PC-3 (cell line): Measurements from ENCODE around the gene IMP3. TPM values are rescaled to one million over a fixed set of nuclear protein-coding genes. Genes with fewer than 3 reads are reported as not detected.

Experiments used
- ATAC-seq: fragments of 200-7000 bp; cut with Tn5 transposase; 2 replicates; pipeline ENCODE4 v1.9.1; 2020; ENCODE audit warnings: mild to moderate bottlenecking, moderate library complexity
- BruUV-seq: library from RNA; stranded (reverse); fragments of 400-500 nt; replicated peaks from 2 replicates; lab custom pipeline; 2021; lab: Mats Ljungman, UMichigan
- CTCF ChIA-PET: fragments of 300-600 bp; sonication (Branson Sonifier 250); formaldehyde crosslinking; loops from one replicate; lab custom pipeline; 2022; ENCODE audit warnings: antibody characterized with exemption; lab: Charles Lee
- POLR2A ChIA-PET: fragments of 300-600 bp; sonication (Branson Sonifier 250); formaldehyde crosslinking; loops from one replicate; lab custom pipeline; 2022; ENCODE audit warnings: antibody characterized with exemption; ENCODE audit not compliant: unreplicated experiment; lab: Charles Lee
- DNase-seq: peaks from one replicate; pipeline ENCODE4 v3.0.0-alpha.2; 2015
- H2AFZ ChIP-seq: fragments of 300-600 bp; sonication (generic); 2 replicates; pipeline ENCODE4 v1.6.0; 2016; ENCODE audit warnings: antibody characterized with exemption, low read length
- H3F3A ChIP-seq: fragments of 300-600 bp; sonication (generic); one replicate; pipeline ENCODE4 v1.6.0; 2017; ENCODE audit warnings: antibody characterized with exemption, low read length, control low read depth, mild to moderate bottlenecking; ENCODE audit not compliant: unreplicated experiment
- H3K27ac ChIP-seq: fragments of 300-600 bp; sonication (generic); 2 replicates; pipeline ENCODE4 v1.5.1; 2016; ENCODE audit warnings: mild to moderate bottlenecking, low read length
- H3K27me3 ChIP-seq: fragments of 300-600 bp; sonication (generic); 2 replicates; pipeline ENCODE4 v1.6.1; 2016; ENCODE audit warnings: low read length, mixed read lengths
- H3K36me3 ChIP-seq: fragments of 300-600 bp; sonication (generic); 2 replicates; pipeline ENCODE4 v1.6.1; 2016; ENCODE audit warnings: low read depth, mixed run types, low read length, mixed read lengths
- H3K4me1 ChIP-seq: fragments of 300-600 bp; sonication (generic); 2 replicates; pipeline ENCODE4 v1.5.1; 2016; ENCODE audit warnings: low read length; ENCODE audit not compliant: insufficient read depth
- H3K4me2 ChIP-seq: fragments of 300-600 bp; sonication (generic); 2 replicates; pipeline ENCODE4 v1.6.0; 2016; ENCODE audit warnings: low read length
- H3K4me3 ChIP-seq: fragments of 300-600 bp; sonication (generic); 2 replicates; pipeline ENCODE4 v1.5.1; 2016; ENCODE audit warnings: mild to moderate bottlenecking, low read length, mixed read lengths
- H3K79me2 ChIP-seq: fragments of 300-600 bp; sonication (generic); 2 replicates; pipeline ENCODE4 v1.6.1; 2017; ENCODE audit warnings: low read length, mixed read lengths
- H3K9ac ChIP-seq: fragments of 300-600 bp; sonication (generic); 2 replicates; pipeline ENCODE4 v1.6.0; 2016; ENCODE audit warnings: mild to moderate bottlenecking, low read length
- H3K9me2 ChIP-seq: fragments of 300-600 bp; sonication (generic); replicated peaks from 2 replicates; pipeline ENCODE4 v1.6.1; 2016; ENCODE audit warnings: mixed run types, low read length, mixed read lengths
- H3K9me3 ChIP-seq: fragments of 300-600 bp; sonication (generic); 2 replicates; pipeline ENCODE4 v1.6.1; 2016; ENCODE audit warnings: low read length, mixed read lengths
- H4K20me1 ChIP-seq: fragments of 300-600 bp; sonication (generic); 2 replicates; pipeline ENCODE4 v1.6.1; 2016; ENCODE audit warnings: low read length, mixed read lengths
- EZH2 ChIP-seq: fragments of 300-600 bp; sonication (generic); IDR thresholded peaks from one replicate; pipeline ENCODE4 v1.6.1; 2017; ENCODE audit warnings: antibody characterized with exemption, mild to moderate bottlenecking, low read length; ENCODE audit not compliant: unreplicated experiment
- EZH2phosphoT487 ChIP-seq: fragments of 300-600 bp; sonication (generic); IDR thresholded peaks from 2 replicates; pipeline ENCODE4 v1.6.1; 2018; ENCODE audit warnings: mild to moderate bottlenecking, antibody characterized with exemption, low read length, borderline replicate concordance
- intact Hi-C: fragments of 100-400 bp; cut with micrococcal nuclease; formaldehyde crosslinking; loops from 2 replicates; pipeline ENCODE4 v1.9.0; 2023
- total RNA-seq: library from RNA; depleted of rRNA; stranded (reverse); fragments of >200 nt; gene quantifications from 2 replicates; pipeline ENCODE4 v1.2.3, GENCODE V29; 2014
- TF ChIP-seq, protein P1 (sequence below): fragments of 300-600 bp; sonication (generic); conservative IDR thresholded peaks from 2 replicates; pipeline ENCODE4 v1.5.1; 2017; ENCODE audit warnings: antibody characterized with exemption, low read depth, mild to moderate bottlenecking, low read length

The IMP3 gene
- total RNA-seq, 1 experiment from 2014 or later = 95.4 TPM

DNA sequence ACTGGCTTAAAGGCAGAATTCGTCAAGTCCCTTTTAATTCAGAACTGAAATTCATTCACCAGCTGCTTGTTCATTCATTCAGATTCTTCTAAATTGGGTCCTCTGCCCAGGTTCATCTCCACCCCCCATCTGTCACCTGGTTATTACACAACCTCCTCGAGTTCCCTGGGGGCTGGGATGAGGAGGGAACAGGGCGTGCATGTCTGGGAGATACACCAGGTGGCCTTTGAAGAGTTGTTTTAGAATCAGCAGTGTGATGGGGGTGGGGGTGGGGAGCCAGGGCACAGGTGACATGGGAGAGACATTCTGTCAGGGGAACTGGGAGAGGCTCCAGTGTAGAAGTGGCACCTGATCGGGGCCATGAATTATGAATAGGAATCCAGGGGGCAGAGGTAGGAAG is 15.9 kb upstream of the IMP3 start:
- peaks cover 23% of the 10 kb centered on the region for H3K4me1 ChIP-seq
- no peak overlapping the region for H2AFZ ChIP-seq
- no peaks in the 10 kb centered on the region for H3K9me2 ChIP-seq
- H3K27ac ChIP-seq = no peak overlapping the region
- no peak overlapping the region for H3K4me3 ChIP-seq
- ChIA-PET CTCF (no interaction called here), POLR2A (no interaction called here)
- no peaks in the 10 kb centered on the region for H3F3A ChIP-seq
- BruUV-seq = no TSS peak
- TF ChIP-seq EZH2phosphoT487 (no peak), EZH2 (no peak)
- TF ChIP-seq, protein P1, sequence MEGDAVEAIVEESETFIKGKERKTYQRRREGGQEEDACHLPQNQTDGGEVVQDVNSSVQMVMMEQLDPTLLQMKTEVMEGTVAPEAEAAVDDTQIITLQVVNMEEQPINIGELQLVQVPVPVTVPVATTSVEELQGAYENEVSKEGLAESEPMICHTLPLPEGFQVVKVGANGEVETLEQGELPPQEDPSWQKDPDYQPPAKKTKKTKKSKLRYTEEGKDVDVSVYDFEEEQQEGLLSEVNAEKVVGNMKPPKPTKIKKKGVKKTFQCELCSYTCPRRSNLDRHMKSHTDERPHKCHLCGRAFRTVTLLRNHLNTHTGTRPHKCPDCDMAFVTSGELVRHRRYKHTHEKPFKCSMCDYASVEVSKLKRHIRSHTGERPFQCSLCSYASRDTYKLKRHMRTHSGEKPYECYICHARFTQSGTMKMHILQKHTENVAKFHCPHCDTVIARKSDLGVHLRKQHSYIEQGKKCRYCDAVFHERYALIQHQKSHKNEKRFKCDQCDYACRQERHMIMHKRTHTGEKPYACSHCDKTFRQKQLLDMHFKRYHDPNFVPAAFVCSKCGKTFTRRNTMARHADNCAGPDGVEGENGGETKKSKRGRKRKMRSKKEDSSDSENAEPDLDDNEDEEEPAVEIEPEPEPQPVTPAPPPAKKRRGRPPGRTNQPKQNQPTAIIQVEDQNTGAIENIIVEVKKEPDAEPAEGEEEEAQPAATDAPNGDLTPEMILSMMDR = no peak
- no peak for ATAC-seq
- no peaks in the 10 kb centered on the region for H3K36me3 ChIP-seq
- H3K4me2 ChIP-seq = no peak overlapping the region
- H4K20me1 ChIP-seq = no peaks in the 10 kb centered on the region
- no peak for DNase-seq
- intact Hi-C loops = no loop called here
- H3K79me2 ChIP-seq = peaks cover 40% of the 10 kb centered on the region
- H3K27me3 ChIP-seq = no peaks in the 10 kb centered on the region
- no peak overlapping the region for H3K9ac ChIP-seq
- no peaks in the 10 kb centered on the region for H3K9me3 ChIP-seq

DNA sequence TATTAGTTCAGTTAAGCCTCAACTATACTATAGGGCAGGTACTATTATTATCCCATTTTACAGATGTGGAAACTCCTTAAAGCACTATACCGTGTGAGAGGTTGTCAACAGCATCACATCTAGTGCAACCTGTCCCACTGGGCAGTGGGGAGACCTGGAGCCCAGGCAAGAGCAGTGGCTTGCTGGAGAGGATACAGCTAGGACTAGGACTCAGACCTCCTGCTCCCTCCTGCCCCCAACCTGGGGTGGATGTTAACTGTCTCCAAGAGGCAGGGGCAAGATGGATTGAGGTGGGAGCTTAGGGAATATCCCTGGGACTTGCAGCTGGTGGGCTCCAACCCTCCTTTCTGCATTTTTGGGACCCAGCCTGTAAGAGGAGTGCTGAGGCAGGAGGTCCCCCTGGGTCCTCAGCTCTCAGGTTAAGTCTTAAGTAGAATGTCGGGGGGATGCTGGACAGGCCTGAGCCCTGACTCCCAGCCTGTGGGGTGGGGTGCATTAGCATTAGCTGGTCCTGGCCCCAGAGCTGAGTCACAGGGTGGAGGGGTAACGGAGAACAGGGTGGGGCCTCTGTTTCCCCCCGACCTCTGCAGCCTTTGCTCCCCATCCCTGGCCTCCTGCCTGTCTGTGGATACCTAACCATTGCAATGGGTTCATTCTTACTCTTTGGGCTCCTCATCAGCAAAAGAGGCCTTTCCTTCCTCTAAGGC is 14.3 kb upstream of the IMP3 start:
- POLR2A ChIA-PET = no interaction called here
- H3K4me2 ChIP-seq = no peak overlapping the region

More for the DNA sequence above, 14.3 kb upstream of the IMP3 start:
- DNase-seq (no peak), ATAC-seq (no peak)
- H2AFZ ChIP-seq = no peak overlapping the region
- no TSS peak for BruUV-seq
- H3K4me1 ChIP-seq = peaks cover 33% of the 10 kb centered on the region
- H3F3A ChIP-seq = no peaks in the 10 kb centered on the region
- no peaks in the 10 kb centered on the region for H4K20me1 ChIP-seq
- H3K27ac ChIP-seq = no peak overlapping the region
- H3K4me3 ChIP-seq = no peak overlapping the region
- no peaks in the 10 kb centered on the region for H3K9me3 ChIP-seq
- peaks cover 56% of the 10 kb centered on the region for H3K79me2 ChIP-seq
- no peak overlapping the region for H3K9ac ChIP-seq
- H3K9me2 ChIP-seq = no peaks in the 10 kb centered on the region
- TF ChIP-seq, protein P1 = no peak
- TF ChIP-seq EZH2 (no peak), EZH2phosphoT487 (no peak)
- intact Hi-C loops = no loop called here
- H3K27me3 ChIP-seq = no peaks in the 10 kb centered on the region
- H3K36me3 ChIP-seq = no peaks in the 10 kb centered on the region
- CTCF ChIA-PET = no interaction called here
